Astrocyte (in vitro differentiated cells and primary cell): ENCODE results near the gene TPD52L2.

Experiments
- CTCF ChIP-seq: IDR thresholded peaks from 2 replicates; pipeline ENCODE4 v1.5.1; 2011; ENCODE audit warnings: low read depth, mild to moderate bottlenecking, inconsistent platforms, low read length, moderate library complexity; ENCODE audit not compliant: insufficient read depth
- EZH2 ChIP-seq: IDR thresholded peaks from 2 replicates; pipeline ENCODE4 v1.6.1; 2012; ENCODE audit warnings: mild to moderate bottlenecking, low read length, inconsistent platforms; ENCODE audit not compliant: insufficient read depth

- TF ChIP-seq CTCF (no peak), EZH2 (no peak)
Measured at GRCh38 chr20:63932606-63933160, 67.6 kb downstream of the TPD52L2 start.
